Activated CD4-positive, alpha-beta T cell treated with anti-CD3 and anti-CD28 coated beads for 36 hours (primary cell): ENCODE measurements around the gene EGR1. TPM values are rescaled to one million over a fixed set of nuclear protein-coding genes. Genes with fewer than 3 reads are reported as not detected.

Source experiments
- ATAC-seq: fragments of 200-7000 bp; cut with Tn5 transposase; one replicate; pipeline ENCODE4 v1.10.0; 2021; ENCODE audit warnings: mild to moderate bottlenecking, moderate library complexity
- CTCF ChIA-PET: fragments of 350-600 bp; sonication (Branson Sonifier 250); formaldehyde crosslinking; loops from one replicate; lab custom pipeline; 2021; ENCODE audit warnings: antibody characterized with exemption; lab: Charles Lee
- POLR2A ChIA-PET: fragments of 350-600 bp; sonication (Branson Sonifier 250); formaldehyde crosslinking; loops from one replicate; lab custom pipeline; 2021; ENCODE audit warnings: antibody characterized with exemption, inconsistent platforms; lab: Charles Lee
- DNase-seq: peaks from one replicate; pipeline ENCODE4 v3.0.0-alpha.2; 2020
- H3K27ac Mint-ChIP-seq: one replicate; pipeline ENCODE4 v1.8.0; 2021; ENCODE audit warnings: mixed read lengths
- H3K27me3 Mint-ChIP-seq: one replicate; pipeline ENCODE4 v1.8.0; 2021; ENCODE audit warnings: mixed read lengths
- H3K36me3 Mint-ChIP-seq: one replicate; pipeline ENCODE4 v1.8.0; 2021; ENCODE audit warnings: low read depth, mixed read lengths
- H3K4me1 Mint-ChIP-seq: one replicate; pipeline ENCODE4 v1.8.0; 2021; ENCODE audit warnings: mixed read lengths
- H3K4me3 Mint-ChIP-seq: one replicate; pipeline ENCODE4 v1.8.0; 2021; ENCODE audit warnings: mild to moderate bottlenecking, moderate library complexity, mixed read lengths
- H3K9me3 Mint-ChIP-seq: one replicate; pipeline ENCODE4 v1.8.0; 2021; ENCODE audit warnings: low read depth, mixed read lengths
- intact Hi-C, 2 experiments: fragments of 100-400 bp; cut with DNase I in 1 of 2; cut with micrococcal nuclease in 1 of 2; formaldehyde crosslinking; loops; one replicate each; pipeline versions ENCODE4 v1.14.2 to v1.15.1; 2022 to 2024; cut with DNase I, micrococcal nuclease
- total RNA-seq, 2 experiments: library from RNA; stranded (reverse); gene quantifications; one replicate each; pipeline ENCODE4 v1.2.3, GENCODE V29; 2021

The EGR1 gene
- total RNA-seq, 2 experiments from 2014 or later = 45.3 to 48.8 TPM

DNA sequence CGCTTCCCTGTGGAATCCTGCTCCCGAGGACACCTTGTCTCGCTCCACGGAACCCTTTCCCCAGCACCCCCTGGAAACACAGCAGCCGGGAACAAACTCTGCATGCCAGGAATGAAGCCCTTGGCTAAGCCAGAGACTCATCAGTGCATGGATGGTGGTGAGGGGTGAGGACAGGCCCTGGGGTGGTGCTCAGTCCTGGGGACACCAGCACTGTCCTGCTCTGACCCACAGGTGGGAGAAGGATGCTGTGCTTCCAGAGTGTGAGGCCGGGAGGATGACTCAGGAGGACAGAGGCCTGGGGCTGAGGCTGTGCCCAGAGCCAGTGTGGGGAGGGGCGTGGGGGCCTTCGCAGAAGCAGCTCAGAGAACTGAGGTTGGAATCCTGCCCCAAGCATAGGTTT is 11.2 kb upstream of the EGR1 start:
- H3K9me3 Mint-ChIP-seq = no peaks in the 10 kb centered on the region
- no peaks in the 10 kb centered on the region for H3K36me3 Mint-ChIP-seq
- ATAC-seq = no peak
- ChIA-PET CTCF (interaction anchor here (0.8 kb wide), 1 partner anchor 33 kb away, joined by 3 read pairs; no protein-coding TSS in a partner anchor), POLR2A (no interaction called here)
- peaks cover 20% of the 10 kb centered on the region for H3K4me1 Mint-ChIP-seq
- intact Hi-C loops = no loop called here
- no peak for DNase-seq
- H3K4me3 Mint-ChIP-seq = no peak overlapping the region
- no peak overlapping the region for H3K27ac Mint-ChIP-seq
- no peaks in the 10 kb centered on the region for H3K27me3 Mint-ChIP-seq

DNA sequence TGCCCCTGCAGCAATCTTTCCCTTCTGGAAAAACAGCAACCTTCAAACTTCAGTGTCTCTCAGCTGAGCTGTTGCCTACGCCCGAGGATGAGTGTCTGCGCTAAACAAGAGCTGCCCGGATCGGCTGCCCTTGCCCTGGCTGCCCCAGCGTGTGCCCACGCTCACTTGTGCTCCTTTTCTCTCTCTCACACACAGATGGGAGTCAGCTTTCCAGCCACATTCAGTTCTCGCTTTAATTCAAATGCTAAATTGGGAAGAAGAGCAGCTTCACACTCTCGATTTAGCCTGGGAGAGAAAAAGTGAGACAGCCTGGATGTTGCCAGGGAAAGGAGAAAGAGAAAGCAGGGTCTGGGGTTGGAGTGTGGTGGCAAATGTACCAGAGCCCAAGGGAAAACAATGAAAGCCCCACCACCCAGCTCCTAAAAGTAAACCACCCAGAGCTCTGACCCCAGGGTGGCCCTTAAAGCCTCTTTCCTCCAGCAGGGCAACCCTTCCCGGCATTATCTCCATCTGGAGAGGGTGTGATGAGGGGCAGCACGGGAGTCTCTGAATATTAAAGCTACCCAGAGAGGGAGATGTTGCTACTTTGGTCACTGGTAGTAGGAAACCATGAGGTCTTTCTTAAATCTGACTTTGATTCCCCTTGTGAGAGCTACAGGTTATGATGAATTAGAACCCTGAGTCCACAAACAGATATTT is 9.9 kb upstream of the EGR1 start:
- DNase-seq (no peak), ATAC-seq (no peak)
- ChIA-PET POLR2A (interaction anchor here (0.6 kb wide), 1 partner anchor 89 kb away, joined by 3 read pairs; no protein-coding TSS in a partner anchor), CTCF (interaction anchor here (0.6 to 1.8 kb wide), 7 partner anchors 10 to 124 kb away, joined by 3 to 12 read pairs (median 3); partner anchors contain the start of gene EGR1)
- peaks cover 28% of the 10 kb centered on the region for H3K4me1 Mint-ChIP-seq
- H3K4me3 Mint-ChIP-seq = no peak overlapping the region
- no peaks in the 10 kb centered on the region for H3K27me3 Mint-ChIP-seq
- H3K36me3 Mint-ChIP-seq = no peaks in the 10 kb centered on the region
- H3K9me3 Mint-ChIP-seq = no peaks in the 10 kb centered on the region
- no peak overlapping the region for H3K27ac Mint-ChIP-seq
- intact Hi-C loops = no loop called here

DNA sequence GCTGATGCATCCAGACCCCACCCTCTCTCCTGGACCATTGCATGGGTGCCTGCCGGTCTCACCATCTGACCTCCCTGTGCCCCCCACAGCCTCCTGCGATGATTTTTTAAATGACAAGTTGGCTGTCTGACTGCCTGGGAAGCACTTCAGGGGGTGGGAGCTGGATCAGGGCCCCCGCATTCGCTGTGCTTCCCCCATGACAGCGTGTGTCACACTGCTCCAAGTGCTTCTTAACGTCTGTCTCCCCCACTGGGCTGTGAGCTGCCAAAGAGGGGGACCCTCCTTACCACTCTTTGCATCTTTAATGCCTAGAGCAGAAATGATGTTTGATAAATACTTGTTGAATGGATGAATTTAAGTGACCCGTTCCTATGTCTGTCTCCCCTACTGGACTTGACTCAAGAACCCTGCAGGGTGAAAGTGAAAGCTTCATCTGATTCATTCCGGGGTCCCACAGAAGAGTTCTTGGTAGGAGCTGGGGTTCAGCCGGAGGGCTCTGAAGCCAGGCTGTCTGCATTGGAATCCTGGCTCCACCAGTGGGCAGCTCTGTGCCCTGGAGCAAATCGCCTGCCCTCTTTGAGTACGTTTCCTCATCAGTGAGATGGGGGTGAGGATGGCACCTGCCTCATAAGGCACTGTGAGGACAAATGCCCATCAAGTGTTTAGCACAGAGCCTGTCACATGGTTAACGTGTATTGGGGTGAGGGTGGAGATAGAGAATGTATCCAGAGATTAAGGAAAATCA is 7.6 kb upstream of the EGR1 start:
- no peak for ATAC-seq

DNA sequence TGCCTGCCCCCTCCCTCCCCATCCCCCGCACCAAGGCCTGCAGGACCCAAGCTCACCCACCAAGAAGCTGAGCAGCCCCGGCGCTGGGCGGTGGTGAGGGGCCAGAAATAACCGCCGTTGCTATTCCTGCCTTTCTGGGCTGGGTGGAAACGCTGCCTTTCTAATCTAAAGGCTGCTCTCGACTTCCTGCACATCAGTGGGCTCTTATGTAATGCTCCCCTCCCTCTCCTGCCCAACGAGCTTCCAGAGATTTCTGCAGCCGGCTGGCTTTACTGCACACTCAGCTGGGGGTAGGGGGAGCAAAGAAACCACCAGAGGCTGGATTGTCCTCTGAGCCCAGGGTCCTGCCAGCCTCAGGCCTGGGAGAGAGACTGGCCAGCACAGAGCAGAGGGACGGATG is 6.9 kb upstream of the EGR1 start:
- peak overlapping the region; percentile 98 for H3K27ac Mint-ChIP-seq
- CTCF ChIA-PET = interaction anchor here (0.5 to 2.2 kb wide), 5 partner anchors 9 to 483 kb away, joined by 3 to 8 read pairs (median 5); no protein-coding TSS in a partner anchor
- no peak for ATAC-seq

More for the DNA sequence above, 7.6 kb upstream of the EGR1 start:
- intact Hi-C loops = loop anchor here in 1 of 2 experiments (2.0 kb wide), 1 partner anchor 423 kb away; no protein-coding TSS in a partner anchor
- H3K9me3 Mint-ChIP-seq = no peaks in the 10 kb centered on the region
- H3K4me3 Mint-ChIP-seq = peak overlapping the region; percentile 32
- CTCF ChIA-PET = interaction anchor here (0.5 to 2.2 kb wide), 6 partner anchors 8 to 683 kb away, joined by 3 to 8 read pairs (median 4); no protein-coding TSS in a partner anchor
- H3K27me3 Mint-ChIP-seq = no peaks in the 10 kb centered on the region
- H3K27ac Mint-ChIP-seq = peak overlapping the region; percentile 73
- POLR2A ChIA-PET = interaction anchor here (0.6 kb wide), 1 partner anchor 229 kb away, joined by 12 read pairs; no protein-coding TSS in a partner anchor
- no peaks in the 10 kb centered on the region for H3K36me3 Mint-ChIP-seq
- peaks cover 44% of the 10 kb centered on the region for H3K4me1 Mint-ChIP-seq
- peak; percentile 26 for DNase-seq

DNA sequence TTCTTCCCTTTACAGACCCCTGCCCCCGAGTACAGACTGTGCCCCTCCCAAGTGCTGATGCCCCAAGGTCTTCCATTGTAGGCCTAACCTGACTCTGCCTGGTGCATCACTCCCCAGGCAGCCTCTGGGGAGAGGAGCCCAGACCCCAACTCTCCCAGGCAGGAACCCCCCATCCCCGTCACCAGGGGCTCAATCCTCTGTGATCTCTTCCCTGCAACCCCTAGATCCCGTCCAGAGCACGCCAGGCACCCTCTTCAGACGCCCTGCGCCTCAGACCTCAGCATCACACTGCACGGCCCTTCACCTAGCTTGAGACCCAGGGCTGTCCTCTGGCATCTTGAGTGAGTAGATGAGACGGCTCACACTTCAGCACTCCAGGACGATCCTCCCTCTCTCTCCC is 6.4 kb upstream of the EGR1 start:
- ChIA-PET POLR2A (no interaction called here), CTCF (interaction anchor here (1.6 to 2.2 kb wide), 2 partner anchors 9 to 15 kb away, joined by 5 to 8 read pairs; no protein-coding TSS in a partner anchor)
- intact Hi-C loops = loop anchor here (1.0 to 2.0 kb wide), 4 partner anchors 9 to 424 kb away; partner anchors contain the start of genes ETF1 (in 1 of the 2) and HSPA9 (in 1 of the 2)
- DNase-seq = no peak
- H3K4me3 Mint-ChIP-seq = peak overlapping the region; percentile 53
- H3K27me3 Mint-ChIP-seq = no peaks in the 10 kb centered on the region
- H3K9me3 Mint-ChIP-seq = no peaks in the 10 kb centered on the region
- H3K4me1 Mint-ChIP-seq = peaks cover 47% of the 10 kb centered on the region
- peak; percentile 30 for ATAC-seq
- H3K36me3 Mint-ChIP-seq = no peaks in the 10 kb centered on the region
- peak overlapping the region; percentile 98 for H3K27ac Mint-ChIP-seq

More for the DNA sequence above, 6.9 kb upstream of the EGR1 start:
- H3K9me3 Mint-ChIP-seq = no peaks in the 10 kb centered on the region
- peaks cover 46% of the 10 kb centered on the region for H3K4me1 Mint-ChIP-seq
- no peak overlapping the region for H3K4me3 Mint-ChIP-seq
- no peak for DNase-seq
- no peaks in the 10 kb centered on the region for H3K27me3 Mint-ChIP-seq
- intact Hi-C loops = loop anchor here in 1 of 2 experiments (2.0 kb wide), 1 partner anchor 424 kb away; no protein-coding TSS in a partner anchor
- POLR2A ChIA-PET = no interaction called here
- no peaks in the 10 kb centered on the region for H3K36me3 Mint-ChIP-seq

DNA sequence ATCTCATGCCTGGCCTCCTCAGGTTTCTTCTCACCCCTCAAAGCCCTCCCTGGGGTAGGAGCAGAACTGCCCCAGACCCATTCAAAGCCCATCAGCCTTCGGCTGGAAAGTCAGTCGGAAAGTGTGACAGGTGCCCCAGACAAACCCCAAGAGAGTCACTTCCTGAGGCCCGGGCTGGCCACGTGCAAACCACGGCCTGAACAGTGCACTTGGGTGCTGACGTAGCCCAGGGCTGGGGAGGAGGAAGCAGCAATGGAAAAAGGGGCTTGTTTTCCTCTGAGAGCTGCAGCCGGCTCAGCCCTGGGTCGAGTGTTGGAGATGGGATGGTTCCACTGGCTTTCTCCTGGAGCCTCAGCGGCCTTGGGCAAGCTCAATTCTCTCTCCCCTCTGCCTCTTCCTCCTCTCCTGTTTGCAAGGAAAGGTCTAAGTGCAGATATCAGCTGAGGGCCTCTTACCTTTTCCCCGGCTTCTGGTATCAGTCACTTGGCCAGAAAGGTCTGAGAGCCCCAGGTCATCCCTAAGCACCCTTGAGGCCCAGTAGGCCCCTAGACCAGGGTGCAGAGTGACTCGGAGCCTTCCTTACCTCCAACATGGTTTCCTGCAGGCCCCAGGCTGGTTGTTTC is 5.9 kb upstream of the EGR1 start:
- peak; percentile 94 for DNase-seq
- ChIA-PET CTCF (interaction anchor here (2.2 kb wide), 1 partner anchor 10 kb away, joined by 8 read pairs; no protein-coding TSS in a partner anchor), POLR2A (no interaction called here)
- no peaks in the 10 kb centered on the region for H3K9me3 Mint-ChIP-seq
- H3K4me3 Mint-ChIP-seq = peak overlapping the region; percentile 53
- no peaks in the 10 kb centered on the region for H3K36me3 Mint-ChIP-seq
- peak; percentile 74 for ATAC-seq
- H3K27me3 Mint-ChIP-seq = no peaks in the 10 kb centered on the region
- intact Hi-C loops = loop anchor here (1.0 to 2.0 kb wide), 4 partner anchors 9 to 425 kb away; partner anchors contain the start of genes ETF1 (in 1 of the 2) and HSPA9 (in 1 of the 2)
- H3K4me1 Mint-ChIP-seq = peaks cover 47% of the 10 kb centered on the region
- H3K27ac Mint-ChIP-seq = peak overlapping the region; percentile 98

DNA sequence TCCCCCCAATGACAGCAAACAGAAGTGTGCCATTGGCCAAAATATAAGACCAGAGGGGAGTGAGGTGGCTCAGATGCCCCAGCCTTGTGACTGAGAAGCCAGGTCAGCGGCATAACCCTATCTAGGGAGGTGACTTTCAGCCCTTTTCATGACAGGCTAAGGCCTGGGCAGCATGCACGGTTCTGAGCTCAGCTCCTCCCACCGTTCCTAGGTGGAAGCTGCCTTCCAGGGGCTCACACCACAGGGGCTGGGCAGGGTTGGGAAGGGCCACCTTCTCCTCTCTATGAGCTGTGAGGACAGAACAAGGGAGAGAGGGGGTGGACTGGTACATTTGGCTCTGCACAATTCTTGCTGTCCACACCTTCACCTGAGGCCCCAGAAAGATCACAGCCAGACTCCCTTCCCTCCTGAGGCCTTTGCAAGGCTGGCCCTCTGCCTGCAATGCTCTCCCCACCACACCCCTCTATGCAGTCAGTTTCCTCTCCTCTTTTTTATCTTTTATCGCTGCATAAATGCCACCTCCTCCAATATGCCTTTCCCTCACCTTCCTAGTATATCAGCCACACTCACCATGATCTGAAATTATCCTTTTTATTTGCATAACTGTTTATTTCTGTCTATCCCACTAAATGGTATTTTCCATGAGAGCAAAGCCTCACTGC is 5.1 kb upstream of the EGR1 start:
- ATAC-seq = no peak
- H3K4me1 Mint-ChIP-seq = peaks cover 47% of the 10 kb centered on the region
- H3K27ac Mint-ChIP-seq = peak overlapping the region; percentile 98
- CTCF ChIA-PET = interaction anchor here (0.9 to 3.0 kb wide), 3 partner anchors 10 to 106 kb away, joined by 3 to 14 read pairs (median 8); no protein-coding TSS in a partner anchor
- no peaks in the 10 kb centered on the region for H3K36me3 Mint-ChIP-seq
- no peak overlapping the region for H3K4me3 Mint-ChIP-seq
- no peak for DNase-seq
- intact Hi-C loops = loop anchor here (10.0 kb wide), 3 partner anchors 735 to 1105 kb away; partner anchors contain the start of genes SIL1 (in 1 of the 2) and UBE2D2 (in 1 of the 2)
- POLR2A ChIA-PET = no interaction called here
- H3K9me3 Mint-ChIP-seq = no peaks in the 10 kb centered on the region
- H3K27me3 Mint-ChIP-seq = no peaks in the 10 kb centered on the region

DNA sequence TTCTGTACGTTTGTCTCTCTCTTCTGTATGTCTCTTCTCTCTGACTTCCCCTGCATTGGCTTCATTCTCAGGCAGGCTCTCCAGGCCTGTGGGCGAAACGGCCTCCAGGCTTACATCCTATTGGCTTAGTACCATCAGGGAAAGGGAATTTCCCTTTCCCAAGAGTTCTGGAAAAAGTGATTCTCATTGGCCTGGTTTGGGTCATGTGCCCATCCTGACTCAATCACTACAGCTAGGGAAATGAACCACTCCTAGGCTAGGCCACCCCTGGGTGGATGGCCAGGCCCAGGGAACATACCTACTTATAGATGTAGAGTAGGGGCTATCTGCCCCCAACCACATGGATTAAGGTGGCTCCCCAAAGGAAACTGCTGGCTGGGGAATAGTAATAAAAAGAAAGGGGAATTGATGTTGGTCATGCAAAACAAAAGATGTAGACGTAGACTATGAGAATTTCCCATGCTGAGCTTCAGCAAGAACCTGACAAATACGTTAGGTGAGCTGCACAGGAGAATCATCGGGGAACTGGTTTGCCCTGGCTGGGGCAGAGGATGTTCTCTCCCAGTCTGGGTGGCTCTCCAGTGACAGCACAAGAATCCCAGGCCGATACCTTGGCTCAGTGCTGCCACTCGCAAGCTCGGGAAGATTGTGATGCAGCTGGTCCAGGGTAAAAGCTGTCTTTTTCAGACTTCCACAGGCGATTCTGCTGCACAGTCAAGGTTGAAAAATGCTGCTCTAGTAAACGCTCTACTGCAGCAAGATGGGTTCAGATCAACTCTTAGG is 3.7 kb upstream of the EGR1 start:
- ATAC-seq (no peak), DNase-seq (no peak)
- Mint-ChIP-seq H3K27me3 (no peaks in the 10 kb centered on the region), H3K36me3 (peaks cover 7% of the 10 kb centered on the region), H3K4me1 (peaks cover 49% of the 10 kb centered on the region), H3K9me3 (no peaks in the 10 kb centered on the region), H3K27ac (peak overlapping the region; percentile 61), H3K4me3 (no peak overlapping the region)
- ChIA-PET CTCF (interaction anchor here (0.8 to 3.0 kb wide), 4 partner anchors 35 to 129 kb away, joined by 3 to 14 read pairs (median 4); partner anchors contain the start of gene ETF1), POLR2A (interaction anchor here (0.6 kb wide), 1 partner anchor 86 kb away, joined by 3 read pairs; no protein-coding TSS in a partner anchor)
- intact Hi-C loops = loop anchor here (10.0 kb wide), 3 partner anchors 733 to 1103 kb away; partner anchors contain the start of genes SIL1 (in 1 of the 2) and UBE2D2 (in 1 of the 2)

DNA sequence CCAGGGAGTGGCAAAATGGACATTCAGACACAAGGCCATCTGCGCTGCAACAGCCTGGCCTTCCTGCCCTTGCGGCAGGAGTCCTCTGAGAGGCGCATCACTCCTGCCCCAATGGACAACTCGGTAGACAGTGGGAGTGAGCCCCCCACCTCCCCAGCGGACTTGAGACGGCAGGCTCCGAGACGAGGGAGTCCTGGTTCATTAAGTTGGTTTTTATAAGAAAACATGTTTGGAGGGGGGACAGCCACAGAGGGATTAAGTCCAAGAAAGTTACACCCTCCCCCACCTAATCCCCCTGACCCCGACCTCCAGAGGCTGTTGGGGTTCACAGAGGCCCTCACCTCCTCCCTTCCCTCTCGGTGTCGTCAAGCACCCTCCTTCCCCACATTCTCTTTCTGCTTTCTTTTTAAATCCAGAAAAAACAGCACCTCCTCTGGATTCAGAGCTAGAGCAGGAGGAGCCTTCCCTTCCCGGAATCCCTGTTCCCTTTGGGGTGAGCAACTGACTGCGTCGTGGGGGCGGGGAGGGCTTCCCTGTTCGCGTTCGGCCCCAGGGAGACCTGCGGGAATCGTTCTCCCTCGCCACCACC is 1.8 kb upstream of the EGR1 start:
- Mint-ChIP-seq H3K4me1 (peaks cover 60% of the 10 kb centered on the region), H3K9me3 (no peaks in the 10 kb centered on the region), H3K27ac (peak overlapping the region; percentile 94), H3K36me3 (peaks cover 27% of the 10 kb centered on the region), H3K27me3 (no peaks in the 10 kb centered on the region), H3K4me3 (peak overlapping the region; percentile 77)
- DNase-seq (no peak), ATAC-seq (no peak)
- POLR2A ChIA-PET = interaction anchor here (0.7 to 2.8 kb wide), 4 partner anchors 15 to 80 kb away, joined by 3 to 22 read pairs (median 3); partner anchors contain the start of gene ETF1
- CTCF ChIA-PET = interaction anchor here (0.6 to 2.7 kb wide), 6 partner anchors 11 to 111 kb away, joined by 3 to 10 read pairs (median 6); partner anchors contain the start of gene ETF1
- intact Hi-C loops = loop anchor here (1.0 to 10.0 kb wide), 18 partner anchors 13 to 1101 kb away; partner anchors contain the start of genes ETF1 (in 2 of the 2), BRD8 (in 1 of the 2), CDC23 (in 1 of the 2) and FAM13B (in 1 of the 2)
